Kidney glomerular epithelial cell (primary cell): ENCODE results near the gene BNIP5.

Experiments used
- DNase-seq: peaks from one replicate; lab custom pipeline; 2025; lab: John Stamatoyannopoulos, UW

The BNIP5 gene

DNA sequence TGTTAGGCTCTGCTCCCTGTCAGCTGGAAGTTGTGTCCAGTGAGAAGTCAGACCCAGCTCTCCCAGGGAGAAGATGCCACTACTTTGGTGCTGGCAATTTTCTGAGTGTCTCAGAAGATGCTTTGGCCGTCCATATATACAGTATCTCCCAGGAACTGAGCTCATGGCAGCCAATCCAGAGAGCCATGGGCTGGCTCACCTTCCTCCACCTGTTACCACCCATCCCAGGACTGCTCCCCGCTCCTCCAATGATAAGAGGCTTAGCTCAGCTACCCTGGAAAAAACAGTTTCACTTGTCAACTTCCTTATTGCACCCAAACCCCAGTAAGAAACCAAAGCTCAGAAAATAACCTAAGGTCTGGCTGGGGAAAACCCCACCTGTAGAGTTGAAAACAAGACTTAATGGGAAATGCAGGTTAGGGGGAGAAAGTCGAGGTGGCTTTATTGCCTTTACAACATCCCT lies at the start of gene BNIP5:
Gene BNIP5 (minus strand): TSS at position 110 of the 463 bp plus-strand sequence. CDS start 6,198 bp downstream, outside the sequence.
- no peak for DNase-seq

DNA sequence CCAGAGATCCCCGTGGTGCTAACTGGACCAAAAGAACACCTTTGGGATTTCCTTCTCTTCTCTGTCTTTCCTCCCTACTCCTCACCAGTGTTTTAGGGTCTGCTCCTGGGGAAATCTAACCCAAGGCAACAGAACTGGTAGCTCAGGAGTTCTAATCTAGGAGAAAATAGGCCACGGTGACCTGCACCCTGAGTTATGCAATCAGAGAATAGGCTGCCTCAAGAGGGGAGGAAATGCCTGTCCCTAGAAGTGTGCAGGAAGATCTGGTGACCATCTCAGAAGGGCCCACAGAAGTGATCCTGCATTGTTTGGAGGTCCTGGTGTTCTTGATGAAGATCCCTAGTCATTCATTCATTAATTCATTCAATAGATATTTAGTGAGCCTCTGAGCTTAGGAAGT lies 47.4 kb upstream of the BNIP5 start:
- DNase-seq = no peak

DNA sequence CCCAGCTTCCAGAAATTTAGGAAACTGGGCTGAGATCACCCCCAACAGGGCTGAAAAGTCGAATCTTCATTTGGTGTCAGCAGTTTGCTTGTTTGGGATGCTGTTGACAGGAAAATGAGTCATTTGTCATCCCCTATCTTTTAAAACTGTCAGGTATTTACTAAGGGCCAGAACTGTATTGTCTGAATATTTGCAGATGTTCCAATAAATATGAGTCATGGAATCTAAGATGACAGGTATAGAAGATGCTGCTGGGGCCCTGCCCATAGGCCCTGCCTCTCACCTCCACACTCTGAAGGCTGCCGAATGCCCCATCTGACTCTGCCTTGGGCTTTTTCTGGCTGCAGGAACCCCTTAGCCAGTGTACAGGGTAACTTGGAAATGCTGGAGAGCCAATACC lies 46.9 kb upstream of the BNIP5 start:
- DNase-seq = no peak

DNA sequence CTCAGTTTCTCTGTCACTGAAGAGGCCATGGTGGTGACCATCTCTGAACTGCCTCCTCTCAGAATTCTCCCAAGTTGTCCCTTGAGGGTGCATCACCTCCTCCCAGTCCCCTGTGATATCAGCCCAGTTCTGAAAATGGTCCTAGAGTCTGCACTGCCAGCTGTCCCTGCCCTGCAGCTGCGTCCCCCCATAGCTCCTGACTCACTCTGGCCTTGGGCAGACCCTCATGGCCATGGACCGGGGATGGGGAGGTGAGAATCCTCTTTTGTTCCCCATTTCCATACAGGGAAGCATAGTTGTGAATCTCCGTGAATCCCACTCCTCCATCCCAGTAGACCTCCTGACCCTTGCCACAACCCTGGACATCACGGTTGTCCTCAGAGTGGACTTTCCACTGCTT lies 46.3 kb upstream of the BNIP5 start:
- no peak for DNase-seq

- peak; percentile 23 for DNase-seq
Observed at GRCh38 chr6:36381502-36382389, 45.1 kb upstream of the BNIP5 start.

DNA sequence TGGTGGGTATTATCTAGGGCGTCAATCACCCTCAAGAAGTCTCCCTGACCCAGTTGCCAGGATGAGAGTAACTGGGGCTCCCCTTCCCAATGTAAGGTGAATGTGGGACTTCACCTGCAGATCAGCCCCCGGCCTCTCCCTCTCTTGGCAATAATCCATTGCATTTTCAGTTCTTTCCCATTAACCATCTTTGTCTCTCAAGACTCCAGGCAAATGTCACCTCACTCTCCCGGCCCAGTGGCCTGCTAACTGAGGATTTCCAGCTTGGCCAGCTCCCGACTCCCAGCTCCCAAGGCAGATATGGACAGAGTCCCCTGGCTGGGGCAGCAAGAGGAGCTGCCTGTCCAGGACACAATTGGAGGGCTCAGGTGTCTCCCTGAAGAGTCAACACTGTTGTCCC lies 43.5 kb upstream of the BNIP5 start:
- DNase-seq = no peak

- no peak for DNase-seq
Observed at GRCh38 chr6:36378936-36379335, 42.2 kb upstream of the BNIP5 start.

DNA sequence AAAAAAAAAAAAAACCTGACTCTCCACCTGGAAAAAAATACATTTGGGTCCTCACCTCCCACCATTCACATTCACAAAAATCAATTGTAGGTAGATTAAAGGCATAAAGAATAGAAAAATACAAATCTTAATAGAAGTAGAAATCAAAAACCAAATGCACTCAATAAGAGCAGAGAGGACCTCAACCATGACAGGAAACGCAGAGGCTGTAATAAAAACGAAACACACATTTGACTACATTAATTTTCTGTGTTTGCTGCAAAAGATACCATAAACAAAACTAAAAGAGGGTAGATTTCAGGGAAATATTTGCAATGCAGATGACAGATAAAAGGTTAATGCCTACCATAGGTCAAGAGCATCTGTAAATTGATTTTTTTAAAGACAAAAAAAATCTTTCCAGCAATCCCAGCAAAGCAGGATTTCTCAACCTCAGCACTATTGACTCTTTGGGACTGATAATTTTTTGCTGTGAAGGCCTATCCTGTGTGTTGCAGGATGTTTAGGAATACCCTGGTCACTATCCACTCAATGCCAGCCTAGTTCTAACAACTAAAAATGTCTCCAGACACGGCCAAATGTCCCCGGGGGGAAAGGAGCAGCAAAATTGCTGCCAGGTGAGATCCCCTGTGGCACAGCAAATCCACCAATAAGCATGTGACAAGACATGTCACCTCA lies 41.7 kb upstream of the BNIP5 start:
- DNase-seq = no peak

GRCh38 chr6:36377594-36377993 lies 40.9 kb upstream of the BNIP5 start:
- DNase-seq = no peak

GRCh38 chr6:36376742-36377141 lies 40.1 kb upstream of the BNIP5 start:
- no peak for DNase-seq

- DNase-seq = no peak
Observed at GRCh38 chr6:36376183-36376582, 39.5 kb upstream of the BNIP5 start.

GRCh38 chr6:36375644-36376155 lies 39.0 kb upstream of the BNIP5 start:
- DNase-seq = no peak

GRCh38 chr6:36374972-36375371 lies 38.3 kb upstream of the BNIP5 start:
- DNase-seq = no peak

DNA sequence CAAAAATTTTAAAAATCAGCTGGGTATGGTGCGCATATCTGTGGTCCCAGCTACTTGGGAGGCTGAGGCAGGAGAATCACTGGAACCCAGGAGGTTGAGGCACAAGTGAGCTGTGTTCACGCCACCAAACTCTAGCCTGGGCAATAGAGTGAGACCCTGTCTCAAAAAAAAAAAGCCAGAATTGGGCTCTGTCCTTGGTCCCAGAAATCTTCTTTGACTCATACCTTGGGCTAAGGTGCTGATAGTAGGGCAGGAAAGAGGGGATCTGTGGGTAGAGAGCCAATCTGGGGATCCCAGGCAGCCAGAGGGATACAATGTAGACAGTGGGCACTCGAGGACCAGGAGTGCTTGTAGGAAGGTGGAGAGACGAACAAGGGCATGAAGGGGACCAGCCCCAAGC lies 37.5 kb upstream of the BNIP5 start:
- no peak for DNase-seq

GRCh38 chr6:36373368-36374019 lies 36.8 kb upstream of the BNIP5 start:
- DNase-seq = no peak

DNA sequence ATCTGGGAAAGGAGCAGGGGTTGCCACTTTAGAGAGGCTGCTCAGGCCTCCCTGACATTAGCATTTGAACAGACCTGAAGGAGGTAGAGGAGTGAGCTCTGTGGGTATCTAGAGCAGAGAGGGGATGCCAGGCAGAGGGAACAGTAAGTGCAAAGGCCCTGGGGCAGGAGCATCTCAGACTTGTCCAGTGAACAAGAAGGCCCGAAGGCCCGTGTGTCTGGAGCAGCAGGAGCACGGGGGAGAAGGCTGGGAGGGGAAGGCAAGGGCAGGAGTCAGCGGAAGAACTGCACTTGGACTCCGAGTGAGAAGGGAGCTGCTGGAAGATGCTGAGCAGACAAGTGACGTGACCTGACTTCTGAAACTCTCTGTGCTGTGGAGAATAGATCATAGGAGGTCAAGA lies 35.4 kb upstream of the BNIP5 start:
- DNase-seq = no peak

DNA sequence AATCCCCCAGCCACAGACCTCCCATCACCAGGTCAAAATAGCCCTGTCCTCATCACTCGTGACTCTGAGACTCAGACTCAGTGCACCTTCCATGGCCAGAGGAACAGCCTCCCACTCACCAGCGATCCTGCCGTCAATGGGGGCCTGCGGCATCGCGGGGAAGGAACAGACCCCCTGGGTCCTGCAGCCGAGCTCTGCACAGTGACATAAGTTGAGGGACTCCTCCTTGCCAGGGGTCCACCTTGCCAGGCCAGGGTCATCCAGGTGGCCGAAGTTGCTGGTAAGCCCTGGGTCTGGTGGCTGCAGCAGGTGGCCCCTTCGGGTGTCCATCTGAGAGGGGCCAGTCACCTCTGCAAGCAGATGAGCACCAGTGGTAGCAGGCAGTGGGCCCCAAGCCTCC lies 34.5 kb upstream of the BNIP5 start:
- DNase-seq = no peak

DNA sequence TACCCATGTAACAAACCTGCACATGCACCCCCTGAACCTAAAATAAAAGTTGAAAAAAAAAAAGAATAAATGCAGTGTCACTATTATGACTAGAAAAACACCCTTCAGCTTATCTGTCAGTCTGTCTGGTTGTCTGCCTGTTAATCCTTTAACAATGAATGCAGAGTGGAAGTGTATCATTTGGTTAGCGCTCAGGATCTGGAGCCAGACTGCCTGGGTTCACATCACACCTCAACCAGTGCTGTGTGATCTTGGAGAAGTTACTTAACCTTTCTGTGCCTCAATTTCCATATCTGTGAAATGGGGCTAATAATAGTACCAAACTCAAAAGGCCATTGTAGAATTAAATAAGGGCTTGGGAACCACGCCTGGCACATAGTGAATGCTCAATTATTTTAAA lies 34.0 kb upstream of the BNIP5 start:
- no peak for DNase-seq

- DNase-seq = peak; percentile 84
Observed at GRCh38 chr6:36368921-36369865, 32.5 kb upstream of the BNIP5 start.

GRCh38 chr6:36368421-36368820 lies 31.7 kb upstream of the BNIP5 start:
- DNase-seq = no peak

- no peak for DNase-seq
Observed at GRCh38 chr6:36367743-36368142, 31.1 kb upstream of the BNIP5 start.
